WI38 (cell line): Measurements from ENCODE around the gene PRORP.
"Not testable (repeated sequence)": the region's sequence is repeated elsewhere in the genome, so short reads cannot be mapped to it uniquely, and the experiment has no call there.

Experiments
- H3K4me3 ChIP-seq: 2 replicates; pipeline ENCODE4 v1.5.1; 2011; ENCODE audit warnings: low read depth, mild to moderate bottlenecking, control low read depth, low read length
- CTCF ChIP-seq: IDR thresholded peaks from 2 replicates; pipeline ENCODE4 v1.5.1; 2012; ENCODE audit warnings: low read depth, mild to moderate bottlenecking, control low read depth, low read length

The PRORP gene

GRCh38 chr14:35140718-35141581 is 18.6 kb downstream of the PRORP start:
- TF ChIP-seq CTCF = no peak
- no peak overlapping the region for H3K4me3 ChIP-seq

- H3K4me3 ChIP-seq = no peak overlapping the region
- TF ChIP-seq CTCF = no peak
These were observed 21.7 kb downstream of the PRORP start for GRCh38 chr14:35144029-35144428.

GRCh38 chr14:35146711-35147149 is 24.4 kb downstream of the PRORP start:
- no peak for TF ChIP-seq CTCF
- H3K4me3 ChIP-seq = no peak overlapping the region

GRCh38 chr14:35147186-35147585 is 24.8 kb downstream of the PRORP start:
- no peak for TF ChIP-seq CTCF
- no peak overlapping the region for H3K4me3 ChIP-seq

GRCh38 chr14:35147711-35148110 is 25.4 kb downstream of the PRORP start:
- no peak for TF ChIP-seq CTCF

GRCh38 chr14:35149239-35149638 is 26.9 kb downstream of the PRORP start:
- no peak overlapping the region for H3K4me3 ChIP-seq
- no peak for TF ChIP-seq CTCF

More at GRCh38 chr14:35147711-35148110, 25.4 kb downstream of the PRORP start:
- H3K4me3 ChIP-seq = no peak overlapping the region

- not testable (repeated sequence) for H3K4me3 ChIP-seq
These were observed 30.2 kb downstream of the PRORP start for GRCh38 chr14:35152531-35152930.
